Measurements from ENCODE around the gene LIN9.
"Not testable (repeated sequence)": the region's sequence is repeated elsewhere in the genome, so short reads cannot be mapped to it uniquely, and the experiment has no call there.

Gene LIN9

DNA sequence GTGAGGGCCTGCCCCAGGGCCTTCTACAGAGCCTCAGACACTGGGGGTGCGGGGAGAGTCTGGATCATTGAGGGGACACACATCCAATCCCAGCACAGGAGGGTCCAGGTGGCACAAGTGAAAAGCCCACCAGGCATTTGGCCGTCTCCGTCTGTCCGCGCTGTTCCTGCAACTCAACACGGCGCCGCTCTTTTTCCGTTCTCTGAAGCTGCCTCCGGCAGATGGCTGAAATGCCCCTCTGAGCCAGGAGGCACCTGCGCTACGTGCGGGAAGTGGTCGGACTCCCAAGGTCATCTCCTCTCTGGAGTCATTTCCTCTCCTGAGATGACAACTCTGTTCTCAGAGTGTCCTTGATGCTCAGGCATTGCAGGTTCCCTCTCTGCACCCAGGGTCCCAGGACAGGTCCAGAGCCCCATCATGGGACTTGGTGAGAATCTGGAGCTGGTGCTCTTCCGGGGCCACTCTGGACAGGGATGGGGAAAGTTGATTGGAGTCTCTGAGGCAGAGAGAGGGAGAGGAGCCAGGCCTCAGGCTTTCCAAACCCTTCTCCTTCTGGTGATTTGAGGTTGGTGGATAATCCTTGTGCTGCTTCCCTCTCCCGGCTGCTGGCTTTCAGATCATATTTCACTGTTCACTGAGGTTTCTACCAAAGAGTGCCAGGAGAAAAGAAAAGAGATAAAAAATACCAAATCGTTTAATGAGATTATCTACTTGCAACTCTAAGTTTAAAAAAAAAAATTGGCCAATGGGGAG, 99.5 kb downstream of the LIN9 start:
- no peak for DNase-seq

- DNase-seq = no peak
Observed at GRCh38 chr1:226207048-226207447, 101.9 kb downstream of the LIN9 start.

DNA sequence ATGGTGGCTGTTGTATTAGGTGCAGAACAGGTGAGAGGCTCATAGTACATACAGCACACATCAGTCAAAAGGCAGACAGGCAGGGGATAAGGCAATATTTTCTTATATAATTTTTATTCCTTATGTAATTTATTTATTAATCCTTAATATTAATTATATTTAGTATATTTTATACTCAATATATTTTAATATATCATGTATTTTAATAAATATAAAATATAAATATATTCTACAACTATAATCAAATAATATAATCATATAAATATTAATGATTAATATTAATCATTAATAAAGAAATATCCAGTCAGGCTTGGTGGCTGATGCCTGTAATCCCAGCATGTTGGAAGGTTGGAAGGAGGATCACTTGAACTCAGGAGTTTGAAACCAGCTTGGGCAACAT, 104.8 kb downstream of the LIN9 start:
- no peak for DNase-seq

DNA sequence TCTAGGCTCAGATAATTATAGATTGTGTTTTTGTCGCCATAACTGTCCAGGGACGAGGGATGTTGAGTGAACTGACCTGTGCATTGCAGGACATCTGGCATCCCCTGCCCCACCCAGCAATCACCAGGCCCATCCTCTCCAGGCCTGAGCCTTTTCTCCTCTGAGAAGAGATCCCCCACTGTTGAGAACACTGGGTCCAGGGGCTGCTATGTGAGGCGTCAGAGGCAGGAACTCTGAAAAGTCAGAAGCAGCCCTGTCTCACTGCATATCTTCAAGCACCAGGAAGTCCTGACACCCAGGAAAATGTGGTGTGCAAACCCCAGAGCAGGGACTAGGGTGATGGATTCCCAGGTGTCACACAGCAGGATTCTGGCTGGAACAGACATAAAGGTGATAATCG, 105.3 kb downstream of the LIN9 start:
- DNase-seq = no peak

GRCh38 chr1:226203240-226203639, 105.7 kb downstream of the LIN9 start:
- DNase-seq = no peak

GRCh38 chr1:226202666-226203065, 106.3 kb downstream of the LIN9 start:
- not testable (repeated sequence) for DNase-seq

DNA sequence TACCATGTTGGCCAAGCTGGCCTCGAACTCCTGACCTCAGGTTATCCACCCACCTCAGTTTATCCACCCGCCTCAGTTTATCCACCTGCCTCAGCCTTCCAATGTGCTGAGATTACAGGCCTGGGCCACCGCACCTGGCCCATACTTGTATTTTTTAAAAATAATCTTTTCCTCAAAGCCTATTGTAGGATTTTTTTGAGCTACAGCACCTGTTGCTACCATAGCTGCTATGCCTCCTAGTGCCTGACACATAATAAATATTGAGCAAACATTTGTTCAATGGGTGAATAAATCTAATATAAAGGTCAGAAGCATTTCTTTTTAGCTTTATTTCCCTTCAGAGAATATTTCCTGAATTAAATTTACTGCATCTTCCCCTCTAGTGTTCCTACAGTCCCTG, 106.7 kb downstream of the LIN9 start:
- no peak for DNase-seq

DNA sequence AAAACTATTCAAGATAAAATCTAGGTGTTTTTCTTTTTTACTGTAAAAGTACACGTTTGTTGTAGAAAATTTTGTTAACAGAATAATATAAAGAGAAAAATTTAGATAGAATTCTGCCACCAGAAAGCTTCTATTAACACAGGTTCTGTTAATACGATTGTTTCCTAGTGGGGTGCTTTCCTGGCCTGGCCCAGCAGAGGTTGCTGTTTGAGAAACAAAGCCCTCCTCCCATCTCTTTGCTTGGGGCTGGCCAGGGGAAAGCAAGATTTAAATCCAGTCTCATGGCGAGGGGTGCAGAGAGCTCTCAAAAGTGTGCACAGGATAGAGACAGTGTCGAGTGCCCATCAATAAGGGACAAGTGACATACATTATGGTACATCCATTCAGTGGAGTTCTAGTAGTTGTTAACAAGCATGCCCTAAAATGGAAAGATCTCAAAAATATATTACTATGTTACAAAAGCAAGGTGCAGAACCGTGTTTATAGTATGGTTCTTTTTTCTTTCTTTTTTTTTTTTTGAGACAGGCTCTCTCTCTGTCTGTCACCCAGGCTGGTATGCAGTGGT, 107.9 kb downstream of the LIN9 start:
- no peak for DNase-seq

DNA sequence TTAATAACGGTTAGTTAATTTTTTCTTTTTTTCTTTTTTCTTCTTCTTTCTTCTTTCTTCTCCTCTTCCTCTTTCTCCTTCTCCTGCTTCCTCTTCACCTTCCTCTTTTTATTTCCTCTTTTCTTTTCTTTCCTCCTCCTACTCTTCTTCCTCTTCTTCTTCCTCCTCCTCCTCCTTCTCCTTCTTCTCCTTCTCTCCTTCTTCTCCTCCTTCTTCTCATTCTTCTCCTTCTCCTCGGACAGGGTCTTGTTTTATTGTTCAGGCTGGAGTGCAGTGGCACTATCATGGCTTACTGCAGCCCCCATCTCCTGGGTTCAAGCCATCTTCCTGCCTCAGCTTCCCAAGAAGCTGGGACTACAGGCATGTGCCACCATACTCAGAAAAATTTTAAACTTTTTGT, 109.0 kb downstream of the LIN9 start:
- no peak for DNase-seq

- no peak for DNase-seq
Observed at GRCh38 chr1:226195144-226195543, 113.8 kb downstream of the LIN9 start.

DNA sequence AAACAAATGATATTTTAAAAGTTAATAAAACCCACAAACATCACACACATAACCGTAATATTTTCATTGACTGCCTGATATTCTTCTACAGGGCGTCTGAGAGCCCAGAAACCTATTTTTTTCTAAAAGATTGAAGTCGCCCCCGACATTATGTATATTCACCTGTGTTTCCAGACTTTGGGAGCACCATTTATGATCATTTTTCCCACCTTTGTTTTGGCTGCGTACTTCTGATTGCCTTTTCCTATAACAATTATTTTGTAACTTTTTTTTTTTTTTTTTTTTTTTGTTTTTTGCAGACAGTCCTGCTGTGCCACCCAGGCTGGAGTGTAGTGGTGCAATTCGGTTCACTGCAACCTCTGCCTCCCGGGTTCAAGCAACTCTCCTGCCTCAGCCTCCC, 121.6 kb downstream of the LIN9 start:
- DNase-seq = no peak

DNA sequence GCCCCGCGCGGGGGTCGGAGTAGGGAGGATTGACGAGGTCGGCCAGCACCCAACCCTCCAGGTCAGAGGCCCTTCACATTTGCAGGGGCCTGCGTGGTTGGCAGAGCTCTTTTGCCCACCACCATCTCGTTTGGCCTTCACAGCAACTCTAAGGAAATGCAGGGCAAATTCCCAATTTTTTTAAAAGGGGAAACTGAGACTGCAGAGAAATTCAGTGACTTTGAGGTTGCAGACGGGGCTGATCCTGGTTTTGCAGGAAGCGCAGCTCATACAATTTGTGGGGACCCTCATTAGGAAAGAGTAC, 122.0 kb downstream of the LIN9 start:
- DNase-seq = no peak

- DNase-seq = peak; percentile 70
Observed at GRCh38 chr1:226186124-226187018, 122.6 kb downstream of the LIN9 start, which contains the start of gene ACBD3. ACBD3 (minus strand) TSS chr1:226186741; CDS start chr1:226186675, 66 bp downstream.

DNA sequence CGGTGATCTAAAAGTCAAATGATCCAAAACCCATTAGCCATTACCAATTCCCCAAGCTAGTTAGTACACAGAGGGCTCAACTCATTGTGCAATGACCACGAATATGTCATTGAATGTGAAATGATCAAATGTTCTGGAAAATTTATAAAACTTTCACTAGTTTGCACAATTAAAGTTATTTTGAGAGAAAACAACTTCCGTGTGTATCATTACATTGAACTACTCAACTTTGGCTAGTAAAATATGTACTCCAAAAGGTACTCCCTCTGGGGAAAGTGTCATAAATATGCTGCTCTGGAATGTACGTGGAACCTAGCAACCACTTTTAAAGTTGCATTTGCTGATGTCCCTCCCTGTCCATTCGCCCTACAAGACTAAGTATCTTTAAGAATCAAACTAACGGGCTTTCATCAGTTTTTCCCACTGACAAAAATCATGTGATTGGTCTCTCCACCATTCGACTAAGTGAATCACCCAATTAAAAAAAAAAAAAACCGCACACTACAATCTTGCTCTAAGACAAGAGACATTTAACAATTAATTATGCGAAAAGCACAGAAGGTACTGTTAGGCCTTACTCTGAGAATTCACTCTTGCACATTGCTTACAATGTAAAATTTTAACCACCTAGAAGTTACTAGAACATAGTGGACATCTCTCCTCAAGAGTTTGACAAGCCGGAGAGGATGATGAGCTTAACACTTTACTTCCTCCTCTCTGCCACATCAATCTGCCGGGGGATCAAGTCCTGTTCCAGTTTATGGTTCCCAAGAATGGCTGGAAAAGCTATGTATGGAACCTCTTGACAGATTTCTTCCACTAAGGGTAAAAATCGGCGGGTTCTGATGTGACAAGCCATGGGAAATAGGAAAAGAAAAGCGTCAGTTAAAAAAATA, 123.6 kb downstream of the LIN9 start:
- no peak for DNase-seq

DNA sequence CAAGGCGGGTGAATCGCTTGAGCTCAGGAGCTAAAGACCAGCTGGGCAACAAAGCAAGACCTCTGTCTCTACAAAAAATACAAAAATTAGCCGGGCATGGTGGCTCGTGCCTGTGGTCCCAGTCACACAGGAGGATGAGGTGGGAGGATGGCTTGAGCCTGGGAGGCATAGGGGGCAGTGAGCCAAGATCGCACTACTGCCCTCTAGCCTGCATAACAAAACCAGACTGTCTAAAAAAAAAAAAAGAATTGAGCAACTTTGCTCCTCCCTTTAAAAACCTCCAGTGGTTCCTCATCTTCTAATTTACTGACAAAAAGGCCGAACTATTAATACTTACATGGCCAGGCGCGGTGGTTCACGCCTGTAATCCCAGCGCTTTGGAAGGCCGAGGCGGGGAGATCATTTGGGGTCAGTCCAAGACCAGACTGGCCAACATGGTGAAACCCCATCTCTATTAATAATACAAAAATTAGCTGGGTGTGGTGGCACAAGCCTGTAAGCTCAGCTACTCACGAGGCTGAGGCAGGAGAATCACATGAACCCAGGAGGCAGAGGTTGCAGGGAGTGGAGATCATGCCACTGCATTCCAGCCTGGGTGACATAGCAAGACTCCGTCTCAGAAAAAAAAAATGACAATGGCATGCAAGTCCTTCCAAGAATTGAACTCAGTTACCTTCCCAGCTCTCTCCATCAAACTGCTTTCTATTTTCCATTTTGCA, 126.8 kb downstream of the LIN9 start:
- DNase-seq = no peak

All from KG1 (cell line).